CD14-positive monocyte (primary cell): ENCODE results near the gene CHST11. TPM values are rescaled to one million over a fixed set of nuclear protein-coding genes. Genes with fewer than 3 reads are reported as not detected.

Experiments used
- DNase-seq, 3 donors: peaks; one replicate each; pipeline ENCODE4 v3.0.0-alpha.2; 2011 to 2022
- H2AFZ ChIP-seq: 2 replicates; pipeline ENCODE4 v1.6.0; 2012; ENCODE audit warnings: mild to moderate bottlenecking, low read depth, low read length, inconsistent platforms; ENCODE audit not compliant: insufficient read depth, poor library complexity, severe bottlenecking
- H3K27ac ChIP-seq, 2 donors: 1 replicate in 1 of 2; 2 replicates in 1 of 2; pipeline ENCODE4 v1.5.1; 2012 to 2013; ENCODE audit warnings: low read length in 2 of 2, control low read depth in 1 of 2, inconsistent platforms in 1 of 2, low read depth in 1 of 2, mild to moderate bottlenecking in 1 of 2
- H3K27me3 ChIP-seq, 2 donors: one replicate each; pipeline versions ENCODE4 v1.6.0 to v1.6.1; 2011 to 2013; ENCODE audit warnings: low read length in 2 of 2; ENCODE audit not compliant: control insufficient read depth in 2 of 2, insufficient read depth in 2 of 2
- H3K36me3 ChIP-seq, 2 donors: replicated peaks in 1 of 2; 1 replicate in 1 of 2; 2 replicates in 1 of 2; pipeline versions ENCODE4 v1.5.1 to v1.6.1; 2012 to 2013; ENCODE audit warnings: low read length in 2 of 2, control low read depth in 1 of 2, inconsistent platforms in 1 of 2, mild to moderate bottlenecking in 1 of 2; ENCODE audit not compliant: insufficient read depth in 2 of 2, control insufficient read depth in 1 of 2
- H3K4me1 ChIP-seq, 2 donors: 1 replicate in 1 of 2; 2 replicates in 1 of 2; pipeline versions ENCODE4 v1.5.1 to v1.6.1; 2012 to 2013; ENCODE audit warnings: low read length in 2 of 2, control low read depth in 1 of 2, inconsistent platforms in 1 of 2, mild to moderate bottlenecking in 1 of 2, moderate library complexity in 1 of 2; ENCODE audit not compliant: insufficient read depth in 2 of 2, control insufficient read depth in 1 of 2
- H3K4me2 ChIP-seq: replicated peaks from 2 replicates; pipeline ENCODE3; 2012; ENCODE audit warnings: low read length, moderate library complexity, mild to moderate bottlenecking; ENCODE audit not compliant: poor library complexity, severe bottlenecking; ENCODE audit errors: extremely low read depth
- H3K4me3 ChIP-seq, 3 experiments: fragments of 200-600 bp in 1 of 3; sonication (generic) in 1 of 3; replicated peaks in 1 of 3; 1 replicate in 2 of 3; 2 replicates in 1 of 3; pipeline ENCODE4 v1.5.1; 2011 to 2013; ENCODE audit warnings: low read length in 3 of 3, mild to moderate bottlenecking in 3 of 3, control low read depth in 2 of 3, low read depth in 2 of 3, inconsistent platforms in 1 of 3, moderate library complexity in 1 of 3
- H3K79me2 ChIP-seq: 2 replicates; pipeline ENCODE4 v1.6.0; 2012; ENCODE audit warnings: mild to moderate bottlenecking, control low read depth, inconsistent platforms, low read length, moderate library complexity; ENCODE audit not compliant: insufficient read depth
- H3K9ac ChIP-seq: 2 replicates; pipeline ENCODE4 v1.6.0; 2017; ENCODE audit warnings: low read length, mild to moderate bottlenecking; ENCODE audit not compliant: insufficient read depth, poor library complexity, severe bottlenecking
- H3K9me3 ChIP-seq, 2 donors: replicated peaks in 1 of 2; 1 replicate in 1 of 2; 2 replicates in 1 of 2; pipeline versions ENCODE4 v1.5.1 to v1.6.1; 2012 to 2013; ENCODE audit warnings: low read length in 2 of 2, control low read depth in 1 of 2; ENCODE audit not compliant: control insufficient read depth in 1 of 2, insufficient read depth in 1 of 2
- H4K20me1 ChIP-seq: 2 replicates; pipeline ENCODE4 v1.6.0; 2012; ENCODE audit warnings: mild to moderate bottlenecking, low read length, control low read depth, moderate library complexity; ENCODE audit not compliant: insufficient read depth
- H3K27ac Mint-ChIP-seq, 7 donors: one replicate each; pipeline ENCODE4 v1.8.0; 2020; ENCODE audit warnings: mild to moderate bottlenecking in 7 of 7, mixed read lengths in 7 of 7, moderate library complexity in 6 of 7, inconsistent platforms in 2 of 7
- H3K27me3 Mint-ChIP-seq, 3 donors: one replicate each; pipeline ENCODE4 v1.8.0; 2021 to 2022; ENCODE audit warnings: low read depth in 3 of 3, mild to moderate bottlenecking in 3 of 3, mixed read lengths in 3 of 3, moderate library complexity in 3 of 3, inconsistent platforms in 1 of 3
- H3K36me3 Mint-ChIP-seq, 2 donors: one replicate each; pipeline ENCODE4 v1.8.0; 2020; ENCODE audit warnings: mixed read lengths in 2 of 2, inconsistent platforms in 1 of 2, mild to moderate bottlenecking in 1 of 2
- H3K4me1 Mint-ChIP-seq: one replicate; pipeline ENCODE4 v1.8.0; 2020; ENCODE audit warnings: mild to moderate bottlenecking, mixed read lengths
- H3K4me3 Mint-ChIP-seq, 2 donors: one replicate each; pipeline ENCODE4 v1.8.0; 2020; ENCODE audit warnings: mild to moderate bottlenecking in 2 of 2, mixed read lengths in 2 of 2, moderate library complexity in 1 of 2
- H3K9me3 Mint-ChIP-seq, 7 donors: one replicate each; pipeline ENCODE4 v1.8.0; 2020 to 2022; ENCODE audit warnings: mixed read lengths in 7 of 7, mild to moderate bottlenecking in 6 of 7, moderate library complexity in 6 of 7, inconsistent platforms in 2 of 7
- CTCF ChIP-seq: fragments of 200-600 bp; IDR thresholded peaks from one replicate; pipeline ENCODE4 v1.8.0; 2022; ENCODE audit warnings: antibody characterized with exemption, mild to moderate bottlenecking
- WGBS: methylation state at CpG from one replicate; pipeline ENCODE4 v1.1.5; 2013; ENCODE audit warnings: missing lambda C conversion rate; ENCODE audit not compliant: insufficient coverage; 5-methylcytosine and 5-hydroxymethylcytosine counted together
- intact Hi-C, 2 donors: fragments of 100-400 bp; cut with micrococcal nuclease; formaldehyde crosslinking; loops; one replicate each; pipeline versions ENCODE4 v1.15.0 to v1.15.1; 2023
- polyA plus RNA-seq, 3 donors: library from polyadenylated mRNA; depleted of rRNA in 1 of 3; unstranded in 2 of 3; stranded (reverse) in 1 of 3; fragments of 300-500 nt in 2 of 3; fragments of >200 nt in 1 of 3; fragmentation: Illumina TruSeq in 2 of 3; gene quantifications; 1 replicate in 2 of 3; 2 replicates in 1 of 3; pipeline ENCODE4 v1.2.3, GENCODE V29; 2012 to 2021

CHST11 gene
- polyA plus RNA-seq, 3 donors, result 44.4 to 66.6 (median 48.4) TPM

GRCh38 chr12:104673294-104673693, 216.5 kb downstream of the CHST11 start:
- peaks cover 90% of the 10 kb centered on the region for H3K79me2 ChIP-seq
- intact Hi-C loops, result loop anchor here in 1 of 2 donors (5.0 to 10.0 kb wide), 3 partner anchors 68 to 218 kb away; partner anchors contain the start of gene CHST11
- no peak overlapping the region for H3K4me2 ChIP-seq
- peaks cover 4% of the 10 kb centered on the region for H4K20me1 ChIP-seq
- H3K27me3 Mint-ChIP-seq, result peaks cover 0 to 1% (median 0%) of the 10 kb centered on the region in 3 donors
- H3K9ac ChIP-seq, result no peak overlapping the region
- H3K36me3 Mint-ChIP-seq, result peaks cover 24 to 27% of the 10 kb centered on the region in 2 donors
- H3K4me1 ChIP-seq, result peaks cover 80 to 93% of the 10 kb centered on the region in 2 donors
- H3K4me3 ChIP-seq, result no peak overlapping the region
- WGBS, result 100% methylated on average over 1 of the region's 1 CpG
- H3K9me3 ChIP-seq, result no peaks in the 10 kb centered on the region
- no peaks in the 10 kb centered on the region for H3K36me3 ChIP-seq
- no peak for TF ChIP-seq CTCF
- H3K4me1 Mint-ChIP-seq, result peaks cover 81% of the 10 kb centered on the region
- peaks cover 0 to 1% (median 0%) of the 10 kb centered on the region in 7 donors for H3K9me3 Mint-ChIP-seq
- no peak overlapping the region for H3K4me3 Mint-ChIP-seq
- DNase-seq, result no peak
- H2AFZ ChIP-seq, result no peak overlapping the region
- H3K27ac Mint-ChIP-seq, result peak overlapping the region; percentile 85 to 100 (median 99)
- H3K27me3 ChIP-seq, result no peaks in the 10 kb centered on the region
- peak overlapping the region in 1 of 2 donors; percentile 97 for H3K27ac ChIP-seq

GRCh38 chr12:104673696-104674482, 217.1 kb downstream of the CHST11 start:
- Mint-ChIP-seq H3K4me3 (no peak overlapping the region), H3K27ac (peak overlapping the region; percentile 85 to 100 (median 87)), H3K4me1 (peaks cover 79% of the 10 kb centered on the region), H3K9me3 (peaks cover 0 to 1% (median 0%) of the 10 kb centered on the region in 7 donors), H3K27me3 (peaks cover 0 to 1% (median 0%) of the 10 kb centered on the region in 3 donors), H3K36me3 (peaks cover 25 to 27% of the 10 kb centered on the region in 2 donors)
- Histone ChIP-seq H3K27me3 (no peaks in the 10 kb centered on the region), H3K79me2 (peaks cover 90% of the 10 kb centered on the region), H2AFZ (no peak overlapping the region), H3K4me1 (peaks cover 77 to 93% of the 10 kb centered on the region in 2 donors), H3K9me3 (no peaks in the 10 kb centered on the region), H3K9ac (no peak overlapping the region), H3K4me3 (no peak overlapping the region), H3K36me3 (no peaks in the 10 kb centered on the region), H3K4me2 (no peak overlapping the region), H3K27ac (peak overlapping the region; percentile 52 to 97), H4K20me1 (peaks cover 4% of the 10 kb centered on the region)
- DNase-seq, result peak in 1 of 3 donors; percentile 37
- WGBS, result 43% methylated on average over 9 of the region's 15 CpGs
- no peak for TF ChIP-seq CTCF
- intact Hi-C loops, result loop anchor here in 1 of 2 donors (5.0 to 10.0 kb wide), 3 partner anchors 69 to 219 kb away; partner anchors contain the start of gene CHST11
